ENCODE measurements around the gene LRRC43. TPM values are rescaled to one million over a fixed set of nuclear protein-coding genes. Genes with fewer than 3 reads are reported as not detected.
"Not testable (repeated sequence)": the region's sequence is repeated elsewhere in the genome, so short reads cannot be mapped to it uniquely, and the experiment has no call there.

Gene LRRC43
- polyA plus RNA-seq, 5 donors = 0.67 to 4.5 (median 3.4) TPM

DNA sequence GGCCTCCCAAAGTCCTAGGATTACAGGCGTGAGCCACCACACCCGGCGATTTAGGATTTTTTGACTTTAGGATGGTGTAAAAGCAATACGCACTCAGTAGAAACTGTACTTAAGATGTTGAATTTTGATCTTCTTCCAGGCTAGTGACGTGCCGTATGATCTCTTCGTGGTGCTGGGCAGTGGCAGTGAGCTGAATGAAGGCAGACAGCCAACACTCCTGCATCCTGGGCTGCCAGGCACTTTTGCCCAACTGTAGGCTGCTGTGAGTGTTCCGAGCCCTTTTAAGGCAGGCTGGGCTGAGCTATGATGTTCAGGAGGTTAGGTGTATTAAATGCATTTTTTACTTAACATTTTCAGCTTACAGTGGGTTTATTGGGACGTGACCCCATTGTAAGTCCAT, 30.2 kb upstream of the LRRC43 start:
- DNase-seq = no peak

DNA sequence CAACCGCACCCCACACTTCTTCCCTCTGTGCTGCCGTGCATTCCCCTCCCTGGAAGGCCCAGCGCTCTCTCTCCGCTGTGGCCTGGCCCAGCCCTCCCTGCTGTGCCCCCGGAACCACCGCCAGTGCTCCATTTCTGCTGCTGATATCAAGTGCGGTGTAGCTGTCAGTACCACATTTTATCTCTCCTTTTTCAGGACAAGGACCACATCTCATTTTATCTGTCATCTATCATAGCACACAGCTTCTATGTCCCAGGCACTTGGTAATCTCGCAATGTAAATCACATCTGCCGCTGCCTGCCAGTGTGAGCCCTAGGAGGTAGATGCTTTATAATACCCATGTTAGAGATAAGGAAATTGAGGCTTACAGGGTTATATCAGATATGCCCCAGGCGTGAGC, 27.2 kb upstream of the LRRC43 start:
- DNase-seq = no peak

DNA sequence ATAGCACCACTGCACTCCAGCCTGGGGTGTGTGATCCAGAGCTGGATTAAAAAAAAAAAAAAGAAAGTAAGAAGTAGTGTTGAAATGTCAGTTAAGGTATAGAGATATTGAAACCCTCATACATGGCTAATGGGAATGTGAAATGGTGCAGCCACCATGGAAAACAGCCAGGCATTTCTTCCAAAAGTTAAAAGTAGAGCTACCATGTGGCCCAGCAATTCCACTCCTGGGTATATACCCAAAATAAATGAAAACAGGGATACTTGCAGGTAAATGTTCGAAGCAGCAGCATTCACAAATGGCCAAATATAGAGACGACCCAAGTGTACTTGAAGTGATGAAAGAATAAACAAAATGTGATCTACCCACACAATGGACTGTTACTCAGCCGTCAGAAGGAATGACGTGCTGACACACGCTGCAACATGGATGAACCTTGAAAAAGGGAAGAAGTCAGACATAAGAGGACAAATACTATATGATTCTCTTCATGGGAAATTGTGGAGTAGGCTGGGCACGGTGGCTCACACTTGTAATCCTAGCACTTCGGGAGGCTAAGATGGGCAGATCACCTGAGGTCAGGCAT, 24.1 kb upstream of the LRRC43 start:
- DNase-seq = no peak

DNA sequence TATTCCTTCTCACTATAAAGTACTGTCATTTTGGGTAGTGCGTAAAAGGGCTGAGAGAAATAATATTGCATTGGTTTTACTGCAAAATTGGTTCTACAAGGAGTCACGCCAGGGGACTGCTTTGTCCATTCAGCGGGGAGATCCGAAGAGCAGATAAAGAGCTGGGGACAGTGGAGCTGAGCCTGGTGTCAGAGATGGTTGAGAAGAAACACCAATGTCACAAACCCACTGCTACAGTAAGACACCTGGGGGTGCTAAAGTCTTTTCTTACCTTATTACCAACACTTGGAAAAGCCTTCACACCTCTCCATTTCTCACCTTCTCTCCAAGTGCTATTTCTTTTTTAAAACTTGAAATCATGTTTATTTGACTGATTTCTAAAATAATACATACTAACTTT, 23.0 kb upstream of the LRRC43 start:
- DNase-seq = no peak

DNA sequence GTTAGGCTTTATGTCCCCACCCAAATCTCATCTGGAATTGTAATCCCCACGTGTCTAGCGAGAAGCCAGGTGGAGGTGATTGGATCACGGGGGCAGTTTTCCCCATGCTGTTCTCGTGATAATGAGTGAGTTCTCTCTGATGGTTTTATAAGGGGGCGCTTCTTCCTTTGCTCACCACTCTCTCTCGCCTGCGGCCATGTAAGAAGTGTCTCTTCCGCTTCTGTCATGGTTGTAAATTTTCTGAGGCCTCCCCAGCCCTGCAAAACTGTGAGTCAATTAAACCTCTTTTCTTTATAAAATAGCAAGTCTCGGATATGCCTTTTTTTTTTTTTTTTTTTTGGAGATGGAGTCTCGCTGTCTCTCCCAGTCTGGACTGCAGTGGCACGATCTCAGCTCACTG, 22.2 kb upstream of the LRRC43 start:
- no peak for DNase-seq

DNA sequence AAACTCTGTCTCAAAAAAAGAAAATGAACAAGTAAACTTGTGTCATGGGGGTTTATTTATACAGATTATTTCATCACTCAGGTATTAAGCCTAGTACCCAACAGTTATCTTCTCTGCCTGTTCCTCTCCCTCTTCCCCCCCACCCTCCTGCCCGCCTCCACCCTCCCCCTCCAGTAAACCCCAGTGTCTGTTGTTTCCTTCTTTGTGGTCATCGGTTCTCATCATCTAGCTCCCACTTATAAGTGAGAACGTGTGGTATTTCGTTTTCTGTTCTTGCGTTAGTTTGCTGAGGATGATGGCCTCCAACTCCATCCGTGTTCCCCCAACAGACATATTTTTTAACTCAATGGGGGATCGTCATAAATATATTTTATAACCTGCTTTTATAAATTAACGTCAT, 21.2 kb upstream of the LRRC43 start:
- DNase-seq = no peak

DNA sequence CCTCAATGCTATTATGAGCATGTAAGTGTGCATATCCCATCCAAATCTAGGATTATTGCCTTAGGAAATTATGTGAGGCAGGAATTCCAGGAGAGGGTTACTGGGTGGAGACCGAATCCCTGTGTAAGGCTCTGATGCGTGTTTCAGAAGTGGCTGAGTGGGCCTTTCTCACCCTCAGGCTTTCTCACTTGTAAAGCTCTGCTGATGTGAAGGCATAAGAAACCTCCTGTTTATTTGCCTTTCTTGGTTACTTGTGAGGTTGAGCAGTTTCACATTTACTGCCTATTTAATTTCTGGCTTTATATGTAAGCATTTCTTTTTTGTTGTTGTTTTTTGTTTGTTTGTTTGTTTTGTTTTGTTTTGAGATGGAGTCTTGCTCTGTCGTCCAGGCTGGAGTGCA, 19.9 kb upstream of the LRRC43 start:
- no peak for DNase-seq

DNA sequence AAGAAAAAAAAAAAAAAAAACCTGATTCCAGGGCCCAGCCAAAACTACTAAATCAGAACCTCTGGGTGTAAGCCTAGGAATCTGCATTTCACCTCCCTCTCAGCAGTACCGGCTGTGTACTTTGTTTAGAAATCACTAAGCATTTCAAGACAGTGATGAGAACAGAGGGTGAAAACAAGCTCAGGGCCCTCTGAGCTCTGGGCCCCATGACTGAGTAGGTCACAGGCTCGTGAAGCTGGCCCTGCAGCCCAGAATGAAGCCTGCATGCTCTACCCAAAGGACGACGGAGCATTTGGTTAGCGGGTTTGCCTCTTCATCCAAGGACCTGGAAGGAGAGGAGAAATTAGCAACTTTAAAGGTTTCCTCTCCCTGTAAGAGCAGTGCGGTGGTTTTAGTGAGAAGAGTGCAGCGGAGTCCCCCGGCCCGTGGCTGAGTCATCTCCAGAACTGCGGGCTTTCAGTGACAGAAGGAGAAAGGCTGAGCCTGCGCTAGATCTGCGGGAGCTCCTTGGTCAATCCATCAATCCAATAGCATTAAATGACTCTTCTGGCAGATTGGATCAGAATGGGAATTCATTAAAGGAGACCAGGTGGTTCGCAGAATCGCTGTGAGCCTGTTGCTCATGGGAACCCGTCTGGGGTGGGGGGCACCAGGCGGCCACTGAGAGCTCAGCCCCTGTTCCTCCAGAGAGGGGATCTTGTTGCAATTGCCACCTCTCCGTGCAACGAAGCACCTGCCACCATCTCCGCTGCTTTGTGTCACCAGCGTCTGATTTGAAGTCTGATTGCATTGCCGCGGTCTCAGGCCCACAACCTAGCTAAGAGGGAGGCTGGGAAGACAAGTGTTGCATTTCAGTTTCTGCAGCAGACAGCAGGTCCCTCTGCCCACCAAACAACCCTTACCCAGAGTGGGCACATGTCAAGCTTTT, 16.2 kb upstream of the LRRC43 start:
- DNase-seq = no peak

DNA sequence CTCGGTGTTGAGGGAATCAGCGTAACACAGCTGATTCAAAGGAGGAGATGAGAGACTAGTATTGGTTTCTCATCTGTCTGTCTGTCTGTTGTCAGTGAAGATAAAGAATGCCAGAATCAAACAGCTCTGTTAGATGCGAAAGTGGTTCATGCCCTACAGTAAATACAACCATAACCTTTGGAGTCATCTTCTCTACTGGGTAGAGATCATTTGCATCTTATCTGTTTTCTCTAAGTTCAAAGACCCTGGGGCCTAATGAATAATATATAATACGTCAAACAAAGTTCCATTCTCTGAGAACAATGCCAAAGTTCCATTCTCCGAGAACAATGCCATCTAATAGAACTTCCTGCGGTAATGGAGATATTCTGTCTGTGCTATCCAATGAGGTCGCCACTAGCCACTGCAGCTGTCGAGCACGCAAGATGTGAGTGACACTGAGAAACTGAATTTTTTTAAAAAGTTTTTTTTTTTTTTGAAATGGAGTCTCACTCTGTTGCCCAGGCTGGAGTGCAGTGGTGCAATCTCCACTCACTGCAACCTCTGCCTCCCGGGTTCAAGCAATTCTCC, 15.5 kb upstream of the LRRC43 start:
- DNase-seq = no peak

DNA sequence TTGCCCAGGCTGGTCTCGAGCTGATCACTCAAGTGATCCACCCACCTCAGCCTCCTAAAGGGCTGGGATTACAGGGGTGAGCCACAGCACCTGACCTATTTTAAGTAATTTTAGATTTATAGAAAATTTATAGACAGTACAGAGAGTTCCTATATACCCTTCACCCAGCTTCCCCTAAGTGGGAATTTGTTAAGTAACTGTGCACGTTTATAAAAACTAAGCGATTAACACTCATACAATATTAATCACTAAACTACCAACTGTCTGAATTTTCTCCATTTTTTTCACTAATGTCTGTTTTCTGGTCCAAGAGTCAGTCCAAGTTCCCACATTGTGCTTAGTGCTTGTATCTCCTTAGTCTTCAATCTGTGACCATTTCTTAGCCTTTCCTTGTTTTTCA, 14.4 kb upstream of the LRRC43 start:
- DNase-seq = no peak

DNA sequence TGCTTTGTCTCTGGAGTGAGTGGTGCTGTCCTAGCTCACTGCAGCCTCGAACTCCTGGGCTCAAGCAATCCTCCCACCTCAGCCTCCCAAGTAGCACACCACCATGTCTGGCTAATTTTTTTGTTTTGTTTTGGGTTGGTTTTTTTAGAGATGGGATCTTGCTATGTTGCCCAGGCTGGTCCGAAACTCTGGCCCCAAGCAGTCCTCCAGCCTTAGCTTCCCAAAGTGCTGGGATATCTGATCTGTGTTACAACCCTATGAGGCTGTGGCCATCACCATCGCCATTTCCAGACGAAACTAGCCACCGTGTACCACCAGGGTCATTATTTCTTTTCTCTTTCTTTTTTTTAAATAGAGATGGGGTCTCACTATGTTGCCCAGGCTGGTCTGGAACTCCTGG, 11.5 kb upstream of the LRRC43 start:
- DNase-seq = no peak

DNA sequence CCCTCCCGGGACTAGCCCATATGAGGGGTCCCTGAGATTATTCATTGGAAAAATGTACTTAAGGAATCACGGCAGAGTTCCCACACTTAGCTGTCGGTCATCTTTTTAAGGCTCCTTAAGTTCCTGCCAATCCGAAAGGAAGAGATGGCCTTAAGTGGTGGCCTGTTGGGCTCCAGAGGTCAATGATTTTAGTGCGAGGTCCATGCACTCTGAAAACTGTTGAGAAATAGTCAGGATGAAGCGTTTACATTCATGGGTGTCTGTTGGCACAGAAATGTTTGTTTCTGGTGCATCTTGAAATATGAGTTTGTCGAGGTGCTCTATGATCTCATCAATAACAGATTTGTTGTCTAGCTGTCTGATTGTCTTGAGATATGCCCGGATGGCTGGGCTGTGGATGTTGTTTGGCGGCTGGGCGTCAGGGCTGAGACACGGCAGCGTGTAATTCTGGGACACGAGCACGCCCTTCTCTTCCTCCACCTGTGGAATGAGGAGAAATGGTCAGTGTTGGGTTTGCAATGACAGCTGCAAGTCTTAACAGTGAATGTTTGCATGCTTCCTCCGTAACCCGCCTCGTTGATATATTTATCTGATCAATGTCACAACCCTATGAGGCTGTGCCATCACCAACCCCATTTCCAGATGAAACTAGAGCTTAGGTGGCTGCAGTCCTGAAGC, 10.5 kb upstream of the LRRC43 start:
- no peak for DNase-seq

DNA sequence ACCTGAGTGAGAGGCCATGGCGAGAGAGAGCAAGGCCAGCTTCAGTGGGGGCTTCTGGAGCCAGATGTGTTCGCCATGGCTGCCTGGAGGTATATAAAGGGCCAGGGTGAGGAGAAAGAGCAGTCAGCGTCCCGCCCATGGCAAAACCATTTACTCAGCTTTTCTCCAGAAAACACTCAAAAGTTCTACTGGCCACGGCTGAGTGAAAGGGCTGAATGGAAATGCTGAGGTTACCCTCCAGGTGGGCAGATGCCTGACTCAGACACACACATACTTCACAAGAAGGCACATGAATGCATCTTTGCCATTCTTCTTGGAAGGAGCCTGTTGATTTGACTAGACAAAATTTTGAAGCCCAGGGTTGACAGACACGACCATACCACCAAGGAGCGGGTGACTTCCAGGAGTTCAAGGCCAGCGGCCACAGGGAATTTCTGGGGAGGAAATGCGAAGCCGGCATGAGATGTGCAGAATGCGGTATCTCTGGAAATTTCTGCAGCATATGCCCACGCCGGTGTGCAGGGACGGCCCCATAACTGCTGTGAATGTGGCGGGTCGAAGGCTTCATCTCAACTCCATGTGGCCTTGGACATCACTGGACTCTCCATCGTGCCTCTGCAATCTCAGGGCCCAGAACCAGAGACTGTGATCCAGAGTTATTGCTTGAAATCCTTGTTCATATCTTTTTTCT, 8.6 kb upstream of the LRRC43 start, which contains the start of gene IL31:
IL31 (minus strand) TSS at position 67 of the 691 bp plus-strand sequence; CDS start at position 18, 49 bp downstream.
- no peak for DNase-seq

DNA sequence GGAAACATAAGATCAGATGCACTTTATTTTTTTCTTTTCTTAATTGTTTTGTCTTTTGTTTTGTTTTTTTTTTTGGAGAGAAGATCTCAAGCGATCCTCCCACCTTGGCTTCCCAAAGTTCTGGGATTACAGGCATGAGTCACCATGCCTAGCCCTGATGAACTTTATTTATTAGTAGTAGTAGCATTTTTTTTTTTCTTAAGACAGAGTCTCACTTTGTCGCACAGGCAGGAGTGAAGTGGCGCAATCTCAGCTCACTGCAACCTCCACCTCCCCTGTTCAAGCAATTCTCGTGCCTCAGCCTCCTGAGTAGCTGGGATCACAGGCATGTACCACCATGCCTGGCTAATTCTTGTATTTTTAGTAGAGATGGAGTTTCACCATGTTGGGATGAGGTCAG, 6.5 kb upstream of the LRRC43 start:
- DNase-seq = not testable (repeated sequence)

DNA sequence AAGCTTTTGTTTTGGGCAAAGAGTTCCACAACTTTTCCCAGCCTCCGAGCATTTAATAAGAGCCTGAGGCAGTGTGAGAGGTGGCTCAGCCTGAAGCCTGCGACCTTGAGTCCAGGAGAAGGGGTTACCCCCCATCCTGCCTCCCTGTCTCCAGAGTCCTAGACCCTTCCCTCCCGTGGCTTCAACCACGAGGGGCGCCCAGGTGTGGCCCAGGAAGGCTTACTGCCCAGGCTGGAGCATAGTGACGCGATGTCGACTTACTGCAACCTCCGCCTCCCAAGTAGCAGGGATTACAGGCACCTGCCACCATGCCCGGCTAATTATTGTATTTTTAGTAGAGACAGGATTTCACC, 641 bp downstream of the LRRC43 start:
- no peak for DNase-seq

DNA sequence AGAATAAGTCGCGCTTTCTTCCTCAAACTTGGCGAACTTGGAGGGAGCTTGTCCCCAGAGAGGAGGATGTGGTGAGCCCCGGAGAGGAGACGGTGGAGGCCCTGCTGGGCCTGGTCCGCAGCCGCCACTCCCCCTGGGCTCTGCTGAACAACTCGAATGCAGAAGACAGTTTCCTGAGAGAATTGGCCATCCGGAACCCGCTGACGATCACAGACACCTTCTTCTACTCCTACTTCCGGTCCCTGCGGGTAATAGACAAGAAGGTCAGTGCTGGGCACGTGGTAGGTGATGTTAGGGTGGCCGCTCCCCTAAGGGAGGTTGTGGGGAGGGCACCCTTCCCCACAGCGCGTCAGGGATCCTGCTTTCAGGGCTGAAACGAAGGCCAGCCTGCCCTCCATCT, 1.6 kb downstream of the LRRC43 start:
- DNase-seq = no peak

DNA sequence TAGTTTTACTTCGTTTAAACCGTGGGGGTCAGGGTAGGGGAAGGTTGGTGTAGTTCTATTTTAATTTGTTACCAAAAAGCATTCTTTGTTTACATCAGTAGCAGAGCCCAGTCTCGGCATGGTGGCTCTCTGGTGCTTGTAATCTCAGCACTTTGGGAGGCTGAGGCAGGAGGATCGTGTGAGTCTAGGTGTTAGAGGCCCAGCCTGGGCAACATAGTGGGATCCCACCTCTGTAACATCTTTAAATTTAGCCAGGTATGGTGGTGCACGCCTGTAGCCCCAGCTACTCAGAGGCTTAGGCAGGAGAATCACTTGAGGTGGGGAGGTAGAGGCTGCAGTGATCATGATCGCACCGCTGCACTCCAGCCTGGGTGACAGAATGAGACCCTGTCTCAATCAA, 2.2 kb downstream of the LRRC43 start:
- no peak for DNase-seq

DNA sequence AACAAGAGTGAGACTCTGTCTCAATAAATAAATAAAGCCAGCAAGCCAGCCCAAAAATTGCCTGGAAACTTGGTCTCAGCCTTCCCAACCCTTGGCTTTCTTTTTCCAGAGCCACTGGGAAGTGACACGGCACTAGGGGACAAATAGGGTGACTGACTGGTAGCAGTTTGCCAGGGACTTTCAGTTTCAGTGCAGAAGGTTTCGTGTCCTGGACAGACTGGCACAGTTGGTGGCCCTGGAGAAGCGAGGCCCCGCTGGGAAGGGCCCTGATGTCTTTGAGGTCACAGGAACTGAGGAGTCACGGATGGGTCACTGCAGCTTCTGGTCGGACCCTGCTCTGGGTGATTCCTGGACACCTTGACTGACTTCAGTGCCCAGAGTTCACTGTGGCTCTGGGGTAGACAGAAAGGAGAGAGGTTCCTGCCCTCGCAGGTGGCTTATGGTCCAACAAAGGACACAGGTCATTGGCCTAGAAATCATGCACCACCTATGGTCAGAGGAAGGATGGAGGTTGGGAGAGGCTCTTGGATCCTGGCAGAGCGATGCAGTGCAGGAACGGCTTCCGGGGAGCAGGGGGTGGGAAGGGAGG, 2.7 kb downstream of the LRRC43 start:
- no peak for DNase-seq

DNA sequence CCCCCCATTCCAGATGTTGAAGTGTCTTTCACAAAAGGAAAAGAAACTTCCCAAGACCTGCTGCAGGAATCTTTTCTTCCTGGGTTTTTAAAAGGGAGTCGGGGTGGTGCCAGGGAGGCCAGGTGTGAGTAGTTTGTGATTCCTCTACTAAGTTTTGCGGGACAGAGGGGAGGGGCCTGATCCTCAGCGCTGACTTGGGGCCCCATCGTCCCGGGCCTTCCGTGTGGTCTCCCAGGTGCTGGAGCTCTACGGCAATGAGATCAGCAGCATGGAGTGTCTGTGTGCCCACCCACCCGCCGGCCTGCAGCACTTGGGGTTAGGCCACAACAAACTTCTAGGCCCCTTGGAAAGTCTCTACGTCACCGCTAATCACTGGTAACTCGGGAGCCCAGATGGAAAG, 4.5 kb downstream of the LRRC43 start:
- DNase-seq = no peak

DNA sequence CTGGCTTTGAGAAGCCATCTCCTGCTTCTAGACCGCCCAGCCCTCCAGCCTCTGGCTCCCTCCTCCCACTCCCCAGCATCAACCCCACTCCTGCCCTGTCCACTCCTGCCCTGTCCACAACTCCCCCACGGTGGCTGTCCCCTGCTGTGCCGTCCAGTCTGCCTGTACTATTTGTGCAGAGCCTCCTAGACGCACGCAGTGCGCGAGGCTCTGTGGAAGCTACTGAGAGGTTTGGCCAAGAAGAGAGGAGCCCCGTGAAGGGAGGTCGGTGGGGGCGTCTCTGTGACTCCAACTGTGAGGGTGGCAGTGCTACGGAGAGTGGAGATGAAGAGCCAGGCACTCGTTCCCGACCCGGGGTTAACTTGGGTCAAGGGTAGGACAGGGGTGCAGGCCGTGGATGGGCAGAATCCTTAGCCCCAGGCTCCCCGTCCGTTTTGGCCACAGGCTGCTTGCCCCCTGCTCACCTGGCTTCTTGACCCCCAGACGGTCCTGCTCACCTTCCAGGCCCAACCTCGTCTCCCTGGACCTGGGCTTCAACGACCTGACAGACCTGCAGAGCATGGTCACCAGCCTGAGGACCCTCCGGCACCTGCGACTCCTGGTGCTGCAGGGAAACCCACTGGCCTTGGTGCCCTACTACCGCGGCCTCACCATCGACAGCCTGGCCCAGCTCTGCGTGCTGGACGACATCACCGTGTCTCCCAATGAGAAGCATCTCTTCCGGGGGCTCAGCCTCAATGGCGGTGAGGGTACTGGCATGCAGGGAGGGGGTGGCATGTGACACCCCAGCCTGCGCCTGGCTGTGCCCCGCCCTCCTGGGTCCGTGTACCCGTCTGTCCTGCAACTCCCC, 6.9 kb downstream of the LRRC43 start:
- no peak for DNase-seq

Data from right lung (tissue), 5 donors.